ENCODE data around the gene FAM111A.

DNA sequence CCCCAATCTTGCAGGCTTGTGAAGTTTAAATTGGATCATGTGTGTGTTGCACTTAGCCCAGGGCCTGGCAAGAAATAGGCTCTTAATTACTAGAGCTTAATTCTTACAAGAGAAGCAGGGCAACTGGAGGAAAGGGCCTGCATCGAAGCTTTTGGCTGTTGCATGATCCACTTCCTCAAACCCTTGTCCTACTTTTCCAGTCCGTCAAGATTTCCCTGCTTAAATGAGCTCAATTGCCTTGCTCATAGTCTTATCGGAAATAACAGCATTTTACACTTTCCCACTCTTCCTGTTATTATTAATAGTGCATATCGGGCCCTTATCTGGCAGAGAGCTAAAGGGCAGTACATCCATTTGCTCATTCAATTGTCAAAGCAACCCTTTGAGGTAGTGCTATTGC is 47.3 kb downstream of the FAM111A start:
- TF ChIP-seq, protein P1, sequence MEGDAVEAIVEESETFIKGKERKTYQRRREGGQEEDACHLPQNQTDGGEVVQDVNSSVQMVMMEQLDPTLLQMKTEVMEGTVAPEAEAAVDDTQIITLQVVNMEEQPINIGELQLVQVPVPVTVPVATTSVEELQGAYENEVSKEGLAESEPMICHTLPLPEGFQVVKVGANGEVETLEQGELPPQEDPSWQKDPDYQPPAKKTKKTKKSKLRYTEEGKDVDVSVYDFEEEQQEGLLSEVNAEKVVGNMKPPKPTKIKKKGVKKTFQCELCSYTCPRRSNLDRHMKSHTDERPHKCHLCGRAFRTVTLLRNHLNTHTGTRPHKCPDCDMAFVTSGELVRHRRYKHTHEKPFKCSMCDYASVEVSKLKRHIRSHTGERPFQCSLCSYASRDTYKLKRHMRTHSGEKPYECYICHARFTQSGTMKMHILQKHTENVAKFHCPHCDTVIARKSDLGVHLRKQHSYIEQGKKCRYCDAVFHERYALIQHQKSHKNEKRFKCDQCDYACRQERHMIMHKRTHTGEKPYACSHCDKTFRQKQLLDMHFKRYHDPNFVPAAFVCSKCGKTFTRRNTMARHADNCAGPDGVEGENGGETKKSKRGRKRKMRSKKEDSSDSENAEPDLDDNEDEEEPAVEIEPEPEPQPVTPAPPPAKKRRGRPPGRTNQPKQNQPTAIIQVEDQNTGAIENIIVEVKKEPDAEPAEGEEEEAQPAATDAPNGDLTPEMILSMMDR (IDR thresholded peaks at IDR 0.05) = no peak
- TF ChIP-seq KDM1A (IDR thresholded peaks at IDR 0.05; ENCODE audit: low read depth) = no peak
- no peak for TF ChIP-seq RAD21 (conservative IDR thresholded peaks at IDR 0.05 in 1 of 2, IDR thresholded peaks at IDR 0.05 in 1 of 2)
- TF ChIP-seq FOSL2 (IDR thresholded peaks at IDR 0.05) = no peak
- TF ChIP-seq FOSL2 (CRISPR knock-in tag; IDR thresholded peaks at IDR 0.05) = no peak
- TF ChIP-seq EHMT2 (IDR thresholded peaks at IDR 0.05; ENCODE audit: low read depth) = no peak
- TF ChIP-seq FOXS1 (CRISPR knock-in tag; IDR thresholded peaks at IDR 0.05) = no peak
- TF ChIP-seq, protein P2, sequence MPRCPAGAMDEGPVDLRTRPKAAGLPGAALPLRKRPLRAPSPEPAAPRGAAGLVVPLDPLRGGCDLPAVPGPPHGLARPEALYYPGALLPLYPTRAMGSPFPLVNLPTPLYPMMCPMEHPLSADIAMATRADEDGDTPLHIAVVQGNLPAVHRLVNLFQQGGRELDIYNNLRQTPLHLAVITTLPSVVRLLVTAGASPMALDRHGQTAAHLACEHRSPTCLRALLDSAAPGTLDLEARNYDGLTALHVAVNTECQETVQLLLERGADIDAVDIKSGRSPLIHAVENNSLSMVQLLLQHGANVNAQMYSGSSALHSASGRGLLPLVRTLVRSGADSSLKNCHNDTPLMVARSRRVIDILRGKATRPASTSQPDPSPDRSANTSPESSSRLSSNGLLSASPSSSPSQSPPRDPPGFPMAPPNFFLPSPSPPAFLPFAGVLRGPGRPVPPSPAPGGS (IDR thresholded peaks at IDR 0.05) = no peak
- no peak for TF ChIP-seq POLR2A (IDR thresholded peaks at IDR 0.05; ENCODE audit: low read length)
- TF ChIP-seq MAZ (IDR thresholded peaks at IDR 0.05; ENCODE audit: borderline replicate concordance, low read depth, low read length) = no peak
- TF ChIP-seq, protein P3, sequence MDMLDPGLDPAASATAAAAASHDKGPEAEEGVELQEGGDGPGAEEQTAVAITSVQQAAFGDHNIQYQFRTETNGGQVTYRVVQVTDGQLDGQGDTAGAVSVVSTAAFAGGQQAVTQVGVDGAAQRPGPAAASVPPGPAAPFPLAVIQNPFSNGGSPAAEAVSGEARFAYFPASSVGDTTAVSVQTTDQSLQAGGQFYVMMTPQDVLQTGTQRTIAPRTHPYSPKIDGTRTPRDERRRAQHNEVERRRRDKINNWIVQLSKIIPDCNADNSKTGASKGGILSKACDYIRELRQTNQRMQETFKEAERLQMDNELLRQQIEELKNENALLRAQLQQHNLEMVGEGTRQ (IDR thresholded peaks at IDR 0.05) = no peak
- TF ChIP-seq, protein P4, sequence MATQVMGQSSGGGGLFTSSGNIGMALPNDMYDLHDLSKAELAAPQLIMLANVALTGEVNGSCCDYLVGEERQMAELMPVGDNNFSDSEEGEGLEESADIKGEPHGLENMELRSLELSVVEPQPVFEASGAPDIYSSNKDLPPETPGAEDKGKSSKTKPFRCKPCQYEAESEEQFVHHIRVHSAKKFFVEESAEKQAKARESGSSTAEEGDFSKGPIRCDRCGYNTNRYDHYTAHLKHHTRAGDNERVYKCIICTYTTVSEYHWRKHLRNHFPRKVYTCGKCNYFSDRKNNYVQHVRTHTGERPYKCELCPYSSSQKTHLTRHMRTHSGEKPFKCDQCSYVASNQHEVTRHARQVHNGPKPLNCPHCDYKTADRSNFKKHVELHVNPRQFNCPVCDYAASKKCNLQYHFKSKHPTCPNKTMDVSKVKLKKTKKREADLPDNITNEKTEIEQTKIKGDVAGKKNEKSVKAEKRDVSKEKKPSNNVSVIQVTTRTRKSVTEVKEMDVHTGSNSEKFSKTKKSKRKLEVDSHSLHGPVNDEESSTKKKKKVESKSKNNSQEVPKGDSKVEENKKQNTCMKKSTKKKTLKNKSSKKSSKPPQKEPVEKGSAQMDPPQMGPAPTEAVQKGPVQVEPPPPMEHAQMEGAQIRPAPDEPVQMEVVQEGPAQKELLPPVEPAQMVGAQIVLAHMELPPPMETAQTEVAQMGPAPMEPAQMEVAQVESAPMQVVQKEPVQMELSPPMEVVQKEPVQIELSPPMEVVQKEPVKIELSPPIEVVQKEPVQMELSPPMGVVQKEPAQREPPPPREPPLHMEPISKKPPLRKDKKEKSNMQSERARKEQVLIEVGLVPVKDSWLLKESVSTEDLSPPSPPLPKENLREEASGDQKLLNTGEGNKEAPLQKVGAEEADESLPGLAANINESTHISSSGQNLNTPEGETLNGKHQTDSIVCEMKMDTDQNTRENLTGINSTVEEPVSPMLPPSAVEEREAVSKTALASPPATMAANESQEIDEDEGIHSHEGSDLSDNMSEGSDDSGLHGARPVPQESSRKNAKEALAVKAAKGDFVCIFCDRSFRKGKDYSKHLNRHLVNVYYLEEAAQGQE (IDR thresholded peaks at IDR 0.05) = no peak
